PC-3 (cell line): ENCODE results near the gene CDR2L. TPM values are rescaled to one million over a fixed set of nuclear protein-coding genes. Genes with fewer than 3 reads are reported as not detected.
A peak's percentile ranks its signal among the peaks of the same experiment; 100 is the strongest.
"Not testable (repeated sequence)": the region's sequence is repeated elsewhere in the genome, so short reads cannot be mapped to it uniquely, and the experiment has no call there.

Experiments used
- ATAC-seq: fragments of 200-7000 bp; cut with Tn5 transposase; 2 replicates; pipeline ENCODE4 v1.9.1; 2020; ENCODE audit warnings: mild to moderate bottlenecking, moderate library complexity
- BruUV-seq: library from RNA; stranded (reverse); fragments of 400-500 nt; replicated peaks from 2 replicates; lab custom pipeline; 2021; lab: Mats Ljungman, UMichigan
- CTCF ChIA-PET: fragments of 300-600 bp; sonication (Branson Sonifier 250); formaldehyde crosslinking; loops from one replicate; lab custom pipeline; 2022; ENCODE audit warnings: antibody characterized with exemption; lab: Charles Lee
- POLR2A ChIA-PET: fragments of 300-600 bp; sonication (Branson Sonifier 250); formaldehyde crosslinking; loops from one replicate; lab custom pipeline; 2022; ENCODE audit warnings: antibody characterized with exemption; ENCODE audit not compliant: unreplicated experiment; lab: Charles Lee
- DNase-seq: peaks from one replicate; pipeline ENCODE4 v3.0.0-alpha.2; 2015
- H2AFZ ChIP-seq: fragments of 300-600 bp; sonication (generic); 2 replicates; pipeline ENCODE4 v1.6.0; 2016; ENCODE audit warnings: antibody characterized with exemption, low read length
- H3F3A ChIP-seq: fragments of 300-600 bp; sonication (generic); one replicate; pipeline ENCODE4 v1.6.0; 2017; ENCODE audit warnings: antibody characterized with exemption, low read length, control low read depth, mild to moderate bottlenecking; ENCODE audit not compliant: unreplicated experiment
- H3K27ac ChIP-seq: fragments of 300-600 bp; sonication (generic); 2 replicates; pipeline ENCODE4 v1.5.1; 2016; ENCODE audit warnings: mild to moderate bottlenecking, low read length
- H3K27me3 ChIP-seq: fragments of 300-600 bp; sonication (generic); 2 replicates; pipeline ENCODE4 v1.6.1; 2016; ENCODE audit warnings: low read length, mixed read lengths
- H3K36me3 ChIP-seq: fragments of 300-600 bp; sonication (generic); 2 replicates; pipeline ENCODE4 v1.6.1; 2016; ENCODE audit warnings: low read depth, mixed run types, low read length, mixed read lengths
- H3K4me1 ChIP-seq: fragments of 300-600 bp; sonication (generic); 2 replicates; pipeline ENCODE4 v1.5.1; 2016; ENCODE audit warnings: low read length; ENCODE audit not compliant: insufficient read depth
- H3K4me2 ChIP-seq: fragments of 300-600 bp; sonication (generic); 2 replicates; pipeline ENCODE4 v1.6.0; 2016; ENCODE audit warnings: low read length
- H3K4me3 ChIP-seq: fragments of 300-600 bp; sonication (generic); 2 replicates; pipeline ENCODE4 v1.5.1; 2016; ENCODE audit warnings: mild to moderate bottlenecking, low read length, mixed read lengths
- H3K79me2 ChIP-seq: fragments of 300-600 bp; sonication (generic); 2 replicates; pipeline ENCODE4 v1.6.1; 2017; ENCODE audit warnings: low read length, mixed read lengths
- H3K9ac ChIP-seq: fragments of 300-600 bp; sonication (generic); 2 replicates; pipeline ENCODE4 v1.6.0; 2016; ENCODE audit warnings: mild to moderate bottlenecking, low read length
- H3K9me2 ChIP-seq: fragments of 300-600 bp; sonication (generic); replicated peaks from 2 replicates; pipeline ENCODE4 v1.6.1; 2016; ENCODE audit warnings: mixed run types, low read length, mixed read lengths
- H3K9me3 ChIP-seq: fragments of 300-600 bp; sonication (generic); 2 replicates; pipeline ENCODE4 v1.6.1; 2016; ENCODE audit warnings: low read length, mixed read lengths
- H4K20me1 ChIP-seq: fragments of 300-600 bp; sonication (generic); 2 replicates; pipeline ENCODE4 v1.6.1; 2016; ENCODE audit warnings: low read length, mixed read lengths
- CTCF ChIP-seq: fragments of 300-600 bp; sonication (generic); conservative IDR thresholded peaks from 2 replicates; pipeline ENCODE4 v1.5.1; 2017; ENCODE audit warnings: antibody characterized with exemption, low read depth, mild to moderate bottlenecking, low read length
- EZH2 ChIP-seq: fragments of 300-600 bp; sonication (generic); IDR thresholded peaks from one replicate; pipeline ENCODE4 v1.6.1; 2017; ENCODE audit warnings: antibody characterized with exemption, mild to moderate bottlenecking, low read length; ENCODE audit not compliant: unreplicated experiment
- EZH2phosphoT487 ChIP-seq: fragments of 300-600 bp; sonication (generic); IDR thresholded peaks from 2 replicates; pipeline ENCODE4 v1.6.1; 2018; ENCODE audit warnings: mild to moderate bottlenecking, antibody characterized with exemption, low read length, borderline replicate concordance
- intact Hi-C: fragments of 100-400 bp; cut with micrococcal nuclease; formaldehyde crosslinking; loops from 2 replicates; pipeline ENCODE4 v1.9.0; 2023
- total RNA-seq: library from RNA; depleted of rRNA; stranded (reverse); fragments of >200 nt; gene quantifications from 2 replicates; pipeline ENCODE4 v1.2.3, GENCODE V29; 2014

The CDR2L gene
- total RNA-seq, 1 experiment from 2014 or later, result 35.8 TPM

GRCh38 chr17:75020331-75021110 is 33.1 kb downstream of the CDR2L start:
- H3K4me3 ChIP-seq, result no peak overlapping the region
- intact Hi-C loops, result no loop called here
- H4K20me1 ChIP-seq, result no peaks in the 10 kb centered on the region
- no peaks in the 10 kb centered on the region for H3K9me3 ChIP-seq
- no peak overlapping the region for H3K4me2 ChIP-seq
- peaks cover 14% of the 10 kb centered on the region for H3K4me1 ChIP-seq
- H3F3A ChIP-seq, result no peaks in the 10 kb centered on the region
- CTCF ChIA-PET, result no interaction called here
- H3K36me3 ChIP-seq, result peaks cover 42% of the 10 kb centered on the region
- POLR2A ChIA-PET, result no interaction called here
- TF ChIP-seq EZH2phosphoT487, result no peak
- no peak for TF ChIP-seq EZH2
- TF ChIP-seq CTCF, result no peak
- DNase-seq (no peak), ATAC-seq (no peak)
- H3K79me2 ChIP-seq, result peaks cover 10% of the 10 kb centered on the region
- no peak overlapping the region for H2AFZ ChIP-seq
- BruUV-seq, result TSS peak; percentile 29
- no peaks in the 10 kb centered on the region for H3K9me2 ChIP-seq
- no peak overlapping the region for H3K27ac ChIP-seq
- no peaks in the 10 kb centered on the region for H3K27me3 ChIP-seq
- H3K9ac ChIP-seq, result no peak overlapping the region

- Histone ChIP-seq H3K9me2 (no peaks in the 10 kb centered on the region), H4K20me1 (no peaks in the 10 kb centered on the region), H3K9me3 (no peaks in the 10 kb centered on the region), H3K4me3 (no peak overlapping the region), H3K36me3 (peaks cover 24% of the 10 kb centered on the region), H2AFZ (no peak overlapping the region), H3K4me2 (peak overlapping the region; percentile 34), H3F3A (no peaks in the 10 kb centered on the region), H3K27me3 (no peaks in the 10 kb centered on the region), H3K4me1 (peaks cover 14% of the 10 kb centered on the region), H3K27ac (peak overlapping the region; percentile 49), H3K9ac (no peak overlapping the region), H3K79me2 (no peaks in the 10 kb centered on the region)
- intact Hi-C loops, result loop anchor here (1.0 kb wide), 2 partner anchors 7 to 12 kb away; no protein-coding TSS in a partner anchor
- DNase-seq (peak; percentile 51), ATAC-seq (peak; percentile 95)
- TF ChIP-seq EZH2phosphoT487 (no peak), EZH2 (no peak), CTCF (no peak)
- BruUV-seq, result TSS peak; percentile 55
- ChIA-PET CTCF (interaction anchor here (0.9 to 1.8 kb wide), 2 partner anchors 10 to 12 kb away, joined by 3 to 10 read pairs; partner anchors contain the start of gene MRPL58), POLR2A (no interaction called here)
These were observed 37.4 kb downstream of the CDR2L start for GRCh38 chr17:75024686-75025397.

GRCh38 chr17:75025398-75025734 is 37.9 kb downstream of the CDR2L start:
- H3K9ac ChIP-seq, ATAC-seq, H3K79me2 ChIP-seq, H2AFZ ChIP-seq, H3K9me3 ChIP-seq, DNase-seq, H4K20me1 ChIP-seq, intact Hi-C loops, H3F3A ChIP-seq, H3K9me2 ChIP-seq, H3K4me2 ChIP-seq, H3K27me3 ChIP-seq, H3K4me3 ChIP-seq, POLR2A ChIA-PET, H3K27ac ChIP-seq, CTCF ChIA-PET: not testable (repeated sequence)
- Histone ChIP-seq H3K4me1 (peaks cover 14% of the 10 kb centered on the region), H3K36me3 (peaks cover 20% of the 10 kb centered on the region)
- TSS peak; percentile 43 for BruUV-seq

- not testable (repeated sequence) for H3K4me2 ChIP-seq
These were observed 39.2 kb downstream of the CDR2L start for GRCh38 chr17:75026650-75027049.

More at GRCh38 chr17:75026650-75027049, 39.2 kb downstream of the CDR2L start:
- BruUV-seq, POLR2A ChIA-PET, H3K27ac ChIP-seq, H3K27me3 ChIP-seq, H3K9ac ChIP-seq, H2AFZ ChIP-seq, H3F3A ChIP-seq, intact Hi-C loops, H4K20me1 ChIP-seq, H3K9me3 ChIP-seq, H3K36me3 ChIP-seq, H3K4me3 ChIP-seq, CTCF ChIA-PET, H3K79me2 ChIP-seq, H3K9me2 ChIP-seq, ATAC-seq: not testable (repeated sequence)
- peak; percentile 38 for DNase-seq
- peaks cover 14% of the 10 kb centered on the region for H3K4me1 ChIP-seq
